TTC549 (cell line): ENCODE data around the gene CFAP221.

Experiments
- FAIRE-seq: peaks from 2 replicates; lab custom pipeline; 2012; peaks lifted over from hg19 to GRCh38; lab: Jason Lieb, UNC

Gene CFAP221

GRCh38 chr2:119544075-119544938 lies at the start of gene CFAP221:
CFAP221 (plus strand) TSS chr2:119544449; CDS start chr2:119546132, 1,683 bp downstream.
- no peak for FAIRE-seq

GRCh38 chr2:119495948-119496347 lies 48.3 kb upstream of the CFAP221 start:
- no peak for FAIRE-seq

- no peak for FAIRE-seq
Observed at GRCh38 chr2:119496682-119497081, 47.6 kb upstream of the CFAP221 start.

DNA sequence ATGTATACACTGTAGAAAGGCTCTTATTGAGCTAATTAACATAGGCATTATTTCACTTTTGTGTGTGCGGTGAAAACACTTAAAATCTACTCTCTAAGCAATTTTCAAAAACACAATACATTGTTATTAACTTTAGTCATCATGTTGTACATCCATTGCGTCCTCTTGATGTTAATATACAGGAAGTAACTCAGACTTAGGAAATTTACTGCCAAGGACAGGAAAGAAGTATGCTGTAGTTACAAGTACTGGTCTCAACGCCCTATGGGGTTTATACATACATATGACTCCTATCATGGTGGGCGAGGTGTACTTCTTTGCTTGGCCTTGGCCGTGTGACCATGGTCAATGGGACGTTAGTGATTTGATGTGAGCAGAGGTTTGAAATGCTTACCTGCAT lies 35.5 kb upstream of the CFAP221 start:
- FAIRE-seq, result no peak

- no peak for FAIRE-seq
Observed at GRCh38 chr2:119511989-119512388, 32.3 kb upstream of the CFAP221 start.

DNA sequence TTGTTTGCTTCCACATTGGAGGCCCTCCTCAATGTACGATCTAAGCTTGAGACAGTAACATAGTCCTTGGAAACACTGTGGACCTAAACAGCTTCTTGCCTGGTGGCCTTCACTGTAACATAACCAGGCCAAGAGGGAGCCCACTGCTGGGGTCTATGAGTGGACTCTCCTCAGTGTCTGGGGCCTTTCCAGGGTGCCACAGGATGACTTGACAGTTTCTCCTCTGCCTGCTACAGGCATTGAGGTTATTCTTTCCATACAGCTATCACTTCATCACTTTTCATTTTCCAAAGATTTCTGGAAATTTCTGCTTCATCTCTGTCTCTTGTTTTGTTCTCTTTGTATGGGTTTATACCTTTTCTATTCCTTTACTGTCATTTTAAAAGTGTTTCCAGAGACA lies 31.3 kb upstream of the CFAP221 start:
- no peak for FAIRE-seq

GRCh38 chr2:119513832-119514231 lies 30.4 kb upstream of the CFAP221 start:
- no peak for FAIRE-seq

DNA sequence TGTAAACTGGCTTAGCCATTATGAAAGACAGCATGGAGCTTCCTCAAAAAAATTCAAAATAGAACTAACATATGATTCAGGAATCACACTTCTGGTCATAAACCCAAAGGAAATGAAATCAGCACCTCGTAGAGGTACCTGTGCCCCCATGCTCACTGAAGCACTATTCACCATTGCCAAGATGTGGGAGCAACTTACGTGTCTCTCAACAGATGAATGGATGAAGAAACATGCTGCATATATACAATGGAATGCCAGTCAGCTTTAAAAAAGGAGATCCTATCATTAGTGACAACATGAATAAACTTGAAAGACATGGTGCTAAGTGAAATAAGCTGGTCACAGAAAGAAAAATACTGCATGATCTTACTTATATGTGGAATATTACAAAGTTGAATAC lies 28.1 kb upstream of the CFAP221 start:
- no peak for FAIRE-seq

GRCh38 chr2:119517433-119517832 lies 26.8 kb upstream of the CFAP221 start:
- FAIRE-seq, result no peak

- FAIRE-seq, result no peak
Observed at GRCh38 chr2:119518401-119519056, 25.7 kb upstream of the CFAP221 start.

DNA sequence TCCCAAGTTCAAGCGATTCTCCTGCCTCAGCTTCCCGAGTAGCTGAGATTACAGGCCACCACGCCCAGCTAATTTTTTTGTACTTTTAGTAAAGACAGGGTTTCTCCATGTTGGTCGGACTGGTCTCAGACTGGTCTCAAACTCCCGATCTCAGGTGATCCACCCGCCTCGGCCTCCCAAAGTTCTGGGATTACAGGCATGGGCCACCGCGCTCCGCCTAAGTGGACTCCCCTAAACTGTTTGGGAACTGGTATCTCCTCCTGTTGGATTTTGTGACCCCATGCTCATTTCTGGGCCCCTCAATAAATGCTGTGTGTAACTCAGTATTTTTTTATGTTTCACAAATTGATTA lies 25.2 kb upstream of the CFAP221 start:
- FAIRE-seq, result no peak

DNA sequence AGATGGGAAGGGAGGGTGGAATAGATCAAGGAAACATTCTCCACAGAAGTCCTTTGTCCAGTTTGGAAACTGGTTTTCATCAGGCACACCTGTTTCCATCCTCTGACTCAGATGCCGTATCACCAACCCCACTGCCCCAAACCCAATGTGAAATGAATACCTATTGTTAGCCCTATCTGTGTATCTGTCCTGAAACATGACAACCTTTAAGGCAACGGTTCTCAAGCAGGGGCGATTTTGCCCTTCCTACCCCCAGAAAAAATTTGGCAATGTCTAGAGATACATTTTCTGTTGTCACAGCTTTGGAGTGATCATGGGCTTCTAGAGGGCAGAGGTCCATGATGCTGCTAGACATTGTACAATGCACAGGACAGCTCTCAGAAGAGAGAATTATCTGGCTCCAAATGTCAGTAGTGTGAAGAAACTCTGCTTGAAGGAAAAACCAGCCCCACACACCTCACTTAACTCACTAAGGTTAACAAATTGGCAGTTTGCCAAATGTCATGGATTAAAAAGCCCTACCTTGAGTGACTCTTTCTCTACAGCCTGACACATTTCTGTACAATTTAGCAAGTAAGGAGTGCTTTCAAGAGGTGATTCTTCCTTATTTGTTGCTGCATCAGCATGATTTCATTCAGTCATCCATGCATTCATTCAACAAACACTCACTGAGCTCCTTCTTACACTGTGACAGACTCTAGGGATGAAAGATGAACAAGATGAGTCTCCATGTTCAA lies 23.4 kb upstream of the CFAP221 start:
- FAIRE-seq, result no peak

DNA sequence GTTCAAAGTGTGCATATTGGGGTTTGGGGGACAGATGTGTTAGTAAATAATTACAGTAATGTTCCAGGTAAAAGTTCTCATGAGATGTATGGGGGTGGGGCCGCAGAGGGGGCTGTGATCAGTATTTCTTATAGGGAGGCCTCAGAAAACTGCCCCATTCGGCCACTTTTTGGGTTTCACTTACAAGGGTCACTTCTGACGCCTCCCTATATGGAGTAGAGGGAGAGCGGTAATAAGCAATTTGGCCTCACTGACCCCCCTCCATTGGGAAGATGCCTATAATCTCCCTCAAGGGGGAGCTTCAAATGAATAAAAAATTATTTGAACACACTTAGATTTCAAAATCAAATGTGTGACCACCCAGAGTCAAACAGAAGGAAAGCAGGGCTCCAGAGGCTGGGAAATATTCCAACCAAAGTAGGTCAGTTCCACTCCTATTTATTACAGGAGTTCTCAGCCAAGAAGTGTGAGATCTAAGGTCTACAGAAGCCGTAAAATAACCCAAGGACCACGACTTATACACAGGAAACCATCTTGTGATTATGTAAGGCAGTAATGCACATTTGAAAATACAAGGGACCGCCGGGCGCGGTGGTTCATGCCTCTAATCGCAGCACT lies 22.7 kb upstream of the CFAP221 start:
- FAIRE-seq, result no peak

GRCh38 chr2:119522671-119523070 lies 21.6 kb upstream of the CFAP221 start:
- no peak for FAIRE-seq

GRCh38 chr2:119523383-119523951 lies 20.8 kb upstream of the CFAP221 start:
- FAIRE-seq, result no peak

- FAIRE-seq, result no peak
Observed at GRCh38 chr2:119523952-119524694, 20.1 kb upstream of the CFAP221 start, which contains the start of gene SCTR. SCTR (minus strand) TSS chr2:119524483; CDS start chr2:119524226, 257 bp downstream.

- no peak for FAIRE-seq
Observed at GRCh38 chr2:119525614-119526013, 18.6 kb upstream of the CFAP221 start.

DNA sequence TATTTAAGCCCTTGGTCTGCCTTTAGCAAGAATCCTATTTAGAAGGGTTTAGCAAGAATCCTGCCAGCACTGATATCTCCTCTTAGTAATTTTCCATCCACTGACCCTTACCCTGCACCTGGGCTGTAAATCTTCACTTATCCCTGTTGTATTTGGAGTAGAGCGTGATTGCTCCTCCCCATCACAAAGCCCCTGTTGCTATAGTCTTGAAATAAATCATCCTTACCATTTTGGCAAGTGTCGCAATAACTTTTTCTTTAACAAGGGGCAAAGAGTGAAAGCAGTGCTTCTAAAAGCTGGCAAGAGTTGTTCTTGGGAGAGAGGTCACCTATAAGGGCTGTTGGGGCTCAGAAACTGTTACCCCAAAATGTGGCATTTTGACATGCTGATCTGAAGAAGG lies 16.2 kb upstream of the CFAP221 start:
- FAIRE-seq, result no peak

DNA sequence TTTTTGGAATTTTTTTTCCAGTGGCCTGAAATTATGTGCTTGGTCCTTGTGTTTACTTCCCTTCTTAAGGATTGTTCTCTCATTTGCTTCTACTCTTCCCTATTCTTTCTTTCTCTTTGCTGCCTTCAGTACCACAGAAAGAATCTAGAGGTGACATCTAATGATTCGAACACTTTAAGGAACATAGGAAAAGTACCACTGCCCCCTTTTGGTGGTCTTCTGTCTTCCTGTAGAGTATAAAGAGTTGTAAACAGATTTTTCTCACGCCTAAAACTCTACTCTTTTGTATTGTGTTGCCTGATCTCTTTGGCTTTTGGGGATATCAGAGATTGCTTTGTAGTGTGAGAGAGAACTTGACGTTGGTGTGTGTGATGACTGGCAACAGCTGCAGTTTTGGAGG lies 13.0 kb upstream of the CFAP221 start:
- FAIRE-seq, result peak; percentile 90

- peak; percentile 82 for FAIRE-seq
Observed at GRCh38 chr2:119533560-119533959, 10.7 kb upstream of the CFAP221 start.

GRCh38 chr2:119536211-119536610 lies 8.0 kb upstream of the CFAP221 start:
- no peak for FAIRE-seq
